ACC112 (cell line): ENCODE data around the gene TMEM109.

Experiments
- H2AFZ ChIP-seq: fragments of 200-600 bp; sonication (generic); one replicate; pipeline ENCODE4 v1.6.0; 2017; ENCODE audit warnings: antibody characterized with exemption, low read length; ENCODE audit not compliant: unreplicated experiment
- H3K27ac ChIP-seq: fragments of 200-600 bp; sonication (generic); 2 replicates; pipeline ENCODE4 v1.5.1; 2014; ENCODE audit warnings: low read depth, mild to moderate bottlenecking, antibody characterized with exemption, low read length, moderate library complexity
- H3K27me3 ChIP-seq: fragments of 200-600 bp; sonication (generic); 2 replicates; pipeline ENCODE4 v1.6.1; 2014; ENCODE audit warnings: mild to moderate bottlenecking, antibody characterized with exemption, low read length, moderate library complexity, mixed read lengths; ENCODE audit not compliant: insufficient read depth
- H3K36me3 ChIP-seq: fragments of 200-600 bp; sonication (generic); 2 replicates; pipeline ENCODE4 v1.6.1; 2016; ENCODE audit warnings: mild to moderate bottlenecking, antibody characterized with exemption, low read length, moderate library complexity, mixed read lengths; ENCODE audit not compliant: insufficient read depth
- H3K4me1 ChIP-seq: fragments of 200-600 bp; sonication (generic); one replicate; pipeline ENCODE4 v1.6.1; 2016; ENCODE audit warnings: low read length, mixed read lengths; ENCODE audit not compliant: insufficient read depth, unreplicated experiment, control insufficient read depth
- H3K4me3 ChIP-seq: fragments of 200-600 bp; sonication (generic); 2 replicates; pipeline ENCODE4 v1.5.1; 2014; ENCODE audit warnings: mild to moderate bottlenecking, low read depth, low read length
- H3K79me2 ChIP-seq: fragments of 200-600 bp; sonication (generic); one replicate; pipeline ENCODE4 v1.6.0; 2016; ENCODE audit warnings: low read length; ENCODE audit not compliant: control insufficient read depth, unreplicated experiment, insufficient read depth

Gene TMEM109

GRCh38 chr11:60880643-60881282 lies 33.2 kb upstream of the TMEM109 start:
- Histone ChIP-seq H3K27ac (no peak overlapping the region), H3K36me3 (no peaks in the 10 kb centered on the region), H3K79me2 (no peaks in the 10 kb centered on the region), H3K4me3 (no peak overlapping the region), H3K4me1 (no peaks in the 10 kb centered on the region), H3K27me3 (no peaks in the 10 kb centered on the region), H2AFZ (no peak overlapping the region)

GRCh38 chr11:60887556-60887955 lies 26.4 kb upstream of the TMEM109 start:
- H3K4me3 ChIP-seq = no peak overlapping the region
- H3K79me2 ChIP-seq = no peaks in the 10 kb centered on the region
- H3K27ac ChIP-seq = no peak overlapping the region
- H3K4me1 ChIP-seq = no peaks in the 10 kb centered on the region
- H3K36me3 ChIP-seq = no peaks in the 10 kb centered on the region; the same call in 1 of the 2 replicates
- H3K27me3 ChIP-seq = no peaks in the 10 kb centered on the region
- no peak overlapping the region for H2AFZ ChIP-seq

GRCh38 chr11:60889869-60890311 lies 24.1 kb upstream of the TMEM109 start:
- H3K4me1 ChIP-seq = no peaks in the 10 kb centered on the region
- H3K4me3 ChIP-seq = no peak overlapping the region
- H3K27ac ChIP-seq = no peak overlapping the region
- H2AFZ ChIP-seq = no peak overlapping the region
- H3K27me3 ChIP-seq = no peaks in the 10 kb centered on the region
- H3K36me3 ChIP-seq = no peaks in the 10 kb centered on the region; the same call in 1 of the 2 replicates
- no peaks in the 10 kb centered on the region for H3K79me2 ChIP-seq

- Histone ChIP-seq H3K27me3 (no peaks in the 10 kb centered on the region), H3K4me3 (no peak overlapping the region), H3K36me3 (no peaks in the 10 kb centered on the region; the same call in 1 of the 2 replicates), H3K27ac (no peak overlapping the region), H3K4me1 (no peaks in the 10 kb centered on the region), H3K79me2 (no peaks in the 10 kb centered on the region), H2AFZ (no peak overlapping the region)
These were observed 23.3 kb upstream of the TMEM109 start for GRCh38 chr11:60890696-60891095.

GRCh38 chr11:60891103-60891741 lies 22.7 kb upstream of the TMEM109 start:
- no peak overlapping the region for H3K4me3 ChIP-seq
- no peak overlapping the region for H2AFZ ChIP-seq
- no peaks in the 10 kb centered on the region for H3K79me2 ChIP-seq
- peaks cover 1% of the 10 kb centered on the region for H3K36me3 ChIP-seq
- H3K27me3 ChIP-seq = no peaks in the 10 kb centered on the region
- H3K27ac ChIP-seq = no peak overlapping the region
- no peaks in the 10 kb centered on the region for H3K4me1 ChIP-seq

GRCh38 chr11:60895687-60896086 lies 18.3 kb upstream of the TMEM109 start:
- Histone ChIP-seq H3K79me2 (no peaks in the 10 kb centered on the region), H3K36me3 (peaks cover 30% of the 10 kb centered on the region), H3K4me1 (no peaks in the 10 kb centered on the region), H3K27me3 (no peaks in the 10 kb centered on the region), H2AFZ (no peak overlapping the region), H3K4me3 (no peak overlapping the region), H3K27ac (no peak overlapping the region)

GRCh38 chr11:60897496-60897895 lies 16.5 kb upstream of the TMEM109 start:
- Histone ChIP-seq H3K36me3 (peaks cover 30% of the 10 kb centered on the region), H2AFZ (no peak overlapping the region), H3K27me3 (no peaks in the 10 kb centered on the region), H3K4me1 (no peaks in the 10 kb centered on the region), H3K4me3 (no peak overlapping the region), H3K27ac (no peak overlapping the region), H3K79me2 (peaks cover 1% of the 10 kb centered on the region)

GRCh38 chr11:60899046-60899936 lies 14.7 kb upstream of the TMEM109 start:
- Histone ChIP-seq H2AFZ (no peak overlapping the region), H3K4me3 (no peak overlapping the region), H3K36me3 (peaks cover 33% of the 10 kb centered on the region), H3K4me1 (peaks cover 4% of the 10 kb centered on the region), H3K27me3 (no peaks in the 10 kb centered on the region), H3K27ac (peak overlapping the region; percentile 17; the same call in 1 of the 2 replicates), H3K79me2 (peaks cover 19% of the 10 kb centered on the region)

GRCh38 chr11:60899977-60900376 lies 14.0 kb upstream of the TMEM109 start:
- Histone ChIP-seq H3K27ac (no peak overlapping the region), H3K4me3 (no peak overlapping the region), H3K36me3 (peaks cover 33% of the 10 kb centered on the region)

GRCh38 chr11:60900673-60901404 lies 13.1 kb upstream of the TMEM109 start:
- H3K36me3 ChIP-seq = peaks cover 33% of the 10 kb centered on the region

More at GRCh38 chr11:60899977-60900376, 14.0 kb upstream of the TMEM109 start:
- no peak overlapping the region for H2AFZ ChIP-seq
- H3K27me3 ChIP-seq = no peaks in the 10 kb centered on the region
- H3K4me1 ChIP-seq = peaks cover 10% of the 10 kb centered on the region
- H3K79me2 ChIP-seq = peaks cover 26% of the 10 kb centered on the region

More at GRCh38 chr11:60900673-60901404, 13.1 kb upstream of the TMEM109 start:
- H2AFZ ChIP-seq = no peak overlapping the region
- H3K4me3 ChIP-seq = no peak overlapping the region
- H3K27ac ChIP-seq = no peak overlapping the region
- no peaks in the 10 kb centered on the region for H3K27me3 ChIP-seq
- peaks cover 35% of the 10 kb centered on the region for H3K79me2 ChIP-seq
- H3K4me1 ChIP-seq = peaks cover 14% of the 10 kb centered on the region
